Putamen (tissue), 1 donor: ENCODE data around the gene PDLIM7.

Experiments used
- DNase-seq: peaks from one replicate; pipeline ENCODE4 v3.0.0-alpha.2; 2016; ENCODE audit warnings: low spot score

The PDLIM7 gene

GRCh38 chr5:177443144-177443983, 54.0 kb downstream of the PDLIM7 start:
- DNase-seq, result no peak

DNA sequence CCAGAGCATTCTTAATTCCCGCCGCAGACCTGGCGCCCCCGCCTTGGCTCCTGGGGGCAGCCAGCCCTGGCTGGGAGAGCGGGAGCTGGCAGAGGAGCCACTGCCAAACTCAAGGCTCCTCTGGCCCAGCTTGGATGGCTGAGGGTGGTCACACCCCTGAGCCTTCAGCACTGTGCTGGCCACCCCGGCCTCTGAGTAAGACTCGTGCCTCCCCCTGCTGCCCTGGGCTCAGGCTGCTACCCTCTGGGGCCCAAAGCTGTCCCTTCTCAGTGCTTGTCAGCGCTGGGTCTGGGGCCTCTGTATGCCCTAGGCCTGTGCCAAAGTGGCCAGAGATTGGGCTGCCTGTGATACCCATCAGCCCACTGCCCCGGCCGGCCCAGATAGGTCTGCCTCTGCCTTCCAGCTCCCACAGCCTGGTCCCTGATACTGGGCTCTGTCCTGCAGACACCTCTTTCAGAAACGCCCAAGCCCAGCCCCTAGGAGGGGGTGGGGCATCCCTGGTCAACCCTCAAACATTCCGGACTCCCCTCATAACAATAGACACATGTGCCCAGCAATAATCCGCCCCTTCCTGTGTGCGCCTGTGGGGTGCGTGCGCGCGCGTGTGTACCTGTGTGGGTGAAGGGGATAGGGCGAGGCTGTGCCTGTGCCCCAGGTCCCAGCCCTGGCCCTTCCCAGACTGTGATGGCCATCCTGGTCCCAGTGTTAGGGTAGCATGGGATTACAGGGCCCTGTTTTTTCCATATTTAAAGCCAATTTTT, 55.2 kb downstream of the PDLIM7 start:
- no peak for DNase-seq

GRCh38 chr5:177440990-177441780, 56.2 kb downstream of the PDLIM7 start:
- DNase-seq, result no peak

DNA sequence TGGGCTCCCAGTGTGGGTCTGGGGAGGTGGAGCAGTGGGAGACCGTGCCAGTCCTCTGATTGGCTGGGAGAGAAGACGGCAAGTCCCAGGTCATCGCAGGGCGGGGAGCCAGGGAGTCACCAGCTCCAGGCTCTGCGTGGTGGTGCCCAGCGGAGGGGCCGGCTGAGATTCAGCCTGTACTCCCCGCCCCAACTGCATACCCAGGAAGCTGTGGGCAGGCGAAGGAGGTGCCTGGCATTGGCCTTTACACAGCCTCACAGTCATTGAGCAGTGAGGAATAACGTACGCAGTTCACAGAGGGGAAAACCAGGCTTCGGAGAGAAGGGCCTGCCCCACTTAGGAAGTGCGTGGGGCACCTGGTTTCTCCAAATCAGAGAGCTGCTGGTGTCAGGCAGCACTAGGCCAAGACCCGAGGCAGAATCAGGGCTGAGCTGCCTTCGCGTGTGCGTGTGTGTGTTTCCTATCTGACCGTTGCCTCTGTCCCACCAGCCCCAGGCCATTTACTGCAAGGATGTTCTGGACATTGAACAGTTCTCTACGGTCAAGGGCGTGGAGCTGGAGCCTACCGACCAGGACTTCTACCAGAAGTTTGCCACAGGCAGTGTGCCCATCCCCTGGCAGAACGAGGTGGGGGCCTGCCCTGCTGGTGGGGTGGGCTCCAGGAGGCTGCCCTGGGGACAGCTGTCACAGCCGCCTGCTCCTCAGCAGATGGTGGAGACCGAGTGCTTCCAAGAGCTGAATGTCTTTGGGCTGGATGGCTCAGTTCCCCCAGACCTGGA, 57.0 kb downstream of the PDLIM7 start:
- no peak for DNase-seq

GRCh38 chr5:177439518-177440053, 57.8 kb downstream of the PDLIM7 start:
- DNase-seq, result no peak

GRCh38 chr5:177438468-177438867, 58.9 kb downstream of the PDLIM7 start:
- no peak for DNase-seq

DNA sequence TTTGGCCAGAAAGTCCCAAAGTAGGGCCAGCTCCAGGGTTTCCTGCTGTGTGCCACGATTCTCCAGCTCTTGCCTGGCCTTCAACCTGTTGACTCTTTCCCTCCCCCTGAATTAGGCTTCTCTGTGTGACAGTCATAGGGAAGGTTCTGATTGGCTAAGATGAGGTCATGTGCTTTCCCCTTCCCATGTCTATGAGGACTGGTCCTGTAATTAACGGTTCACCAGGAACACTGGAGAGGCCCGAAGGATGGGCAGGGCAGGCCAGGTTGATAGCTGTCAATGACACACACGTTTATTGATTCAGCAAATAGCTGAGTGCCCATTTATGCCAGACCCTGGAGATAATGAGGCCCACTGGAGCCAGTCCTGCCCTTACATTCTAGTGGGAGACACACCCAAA, 59.8 kb downstream of the PDLIM7 start:
- DNase-seq, result no peak

GRCh38 chr5:177435847-177436536, 61.4 kb downstream of the PDLIM7 start:
- no peak for DNase-seq

- DNase-seq, result no peak
Observed at GRCh38 chr5:177434942-177435738, 62.3 kb downstream of the PDLIM7 start.

DNA sequence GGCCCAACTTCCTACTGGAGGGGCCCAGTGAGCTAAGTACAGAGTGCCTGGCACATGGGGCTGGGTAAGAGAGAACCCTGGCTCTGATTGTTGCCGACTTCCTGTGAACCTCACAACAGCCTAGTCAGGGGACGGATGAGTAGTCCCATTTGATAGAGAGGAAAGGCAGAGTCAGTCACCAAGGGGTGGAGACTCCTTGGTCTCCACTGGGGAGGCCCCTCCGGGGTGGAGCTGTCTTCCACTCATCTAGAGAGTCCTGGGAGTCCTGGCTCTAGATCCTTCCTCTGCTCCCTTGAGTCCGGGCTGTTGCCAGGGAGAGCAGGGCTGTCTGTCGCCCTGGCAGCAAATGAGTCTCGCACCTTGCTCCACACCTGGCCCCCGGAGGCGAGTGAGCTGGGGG, 63.0 kb downstream of the PDLIM7 start:
- DNase-seq, result no peak

- no peak for DNase-seq
Observed at GRCh38 chr5:177433658-177434217, 63.7 kb downstream of the PDLIM7 start.
